Ascending aorta (tissue), 2 donors: ENCODE measurements around the gene LAMTOR4. TPM values are rescaled to one million over a fixed set of nuclear protein-coding genes. Genes with fewer than 3 reads are reported as not detected.
"Not testable (repeated sequence)": the region's sequence is repeated elsewhere in the genome, so short reads cannot be mapped to it uniquely, and the experiment has no call there.

Source experiments
- DNase-seq, 2 donors: peaks; one replicate each; pipeline ENCODE4 v3.0.0-alpha.2; 2019; ENCODE audit warnings: low spot score in 2 of 2
- H3K27ac ChIP-seq, 2 donors: fragments of 200-600 bp; sonication (generic); one replicate each; pipeline ENCODE4 v1.5.1; 2016 to 2017; ENCODE audit warnings: mild to moderate bottlenecking in 1 of 2
- H3K27me3 ChIP-seq: fragments of 200-600 bp; sonication (generic); one replicate; pipeline ENCODE4 v1.5.1; 2017
- H3K36me3 ChIP-seq, 2 donors: fragments of 200-600 bp; sonication (generic); one replicate each; pipeline ENCODE4 v1.5.1; 2016
- H3K4me1 ChIP-seq, 2 donors: fragments of 200-600 bp; sonication (generic); one replicate each; pipeline ENCODE4 v1.5.1; 2016 to 2017; ENCODE audit warnings: mild to moderate bottlenecking in 1 of 2
- H3K4me3 ChIP-seq, 2 donors: fragments of 200-600 bp; sonication (generic); one replicate each; pipeline ENCODE4 v1.5.1; 2016 to 2017; ENCODE audit warnings: mild to moderate bottlenecking in 1 of 2
- H3K9me3 ChIP-seq, 2 donors: fragments of 200-600 bp; sonication (generic); one replicate each; pipeline ENCODE4 v1.5.1; 2016
- intact Hi-C: fragments of 100-400 bp; cut with DNase I; formaldehyde crosslinking; loops from one replicate; pipeline ENCODE4 v1.15.1; 2023
- total RNA-seq: library from RNA; depleted of rRNA; stranded (reverse); fragments of >200 nt; gene quantifications from one replicate; pipeline ENCODE4 v1.1.0, GENCODE V29; 2016
- TF ChIP-seq, protein P1 (sequence below), 3 experiments: fragments of 200-600 bp in 2 of 3; fragments of 450-650 bp in 1 of 3; sonication (generic) in 2 of 3; IDR thresholded peaks; one replicate each; pipeline ENCODE4 v1.5.1; 2016 to 2019; ENCODE audit warnings: antibody characterized with exemption in 3 of 3, mild to moderate bottlenecking in 1 of 3, moderate library complexity in 1 of 3

The LAMTOR4 gene
- total RNA-seq, 1 donor from 2014 or later: 131 TPM

DNA sequence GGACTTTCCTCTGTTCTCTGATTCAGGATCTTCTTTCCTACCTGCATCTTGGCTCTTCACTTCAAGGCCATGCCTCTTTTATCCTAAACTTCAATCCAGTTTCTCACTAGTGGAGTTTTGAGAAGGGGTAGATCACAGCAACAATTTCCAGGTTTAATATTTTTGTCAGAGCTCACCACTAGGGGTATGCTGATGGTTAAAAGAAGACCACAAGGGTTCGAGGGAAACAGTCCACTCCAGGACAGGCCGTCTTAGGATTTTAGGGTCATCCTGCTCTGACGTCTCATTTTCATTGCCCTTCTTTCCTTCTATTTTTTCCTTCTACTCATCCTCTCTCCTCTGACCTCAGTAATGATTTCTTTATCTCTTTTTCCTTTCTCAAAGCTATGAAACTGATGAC is 40.3 kb downstream of the LAMTOR4 start:
- Histone ChIP-seq H3K4me3 (no peak overlapping the region), H3K27ac (no peak overlapping the region), H3K36me3 (no peaks in the 10 kb centered on the region), H3K9me3 (no peaks in the 10 kb centered on the region), H3K4me1 (no peaks in the 10 kb centered on the region), H3K27me3 (no peaks in the 10 kb centered on the region)
- DNase-seq: no peak
- intact Hi-C loops: no loop called here
- TF ChIP-seq, protein P1, sequence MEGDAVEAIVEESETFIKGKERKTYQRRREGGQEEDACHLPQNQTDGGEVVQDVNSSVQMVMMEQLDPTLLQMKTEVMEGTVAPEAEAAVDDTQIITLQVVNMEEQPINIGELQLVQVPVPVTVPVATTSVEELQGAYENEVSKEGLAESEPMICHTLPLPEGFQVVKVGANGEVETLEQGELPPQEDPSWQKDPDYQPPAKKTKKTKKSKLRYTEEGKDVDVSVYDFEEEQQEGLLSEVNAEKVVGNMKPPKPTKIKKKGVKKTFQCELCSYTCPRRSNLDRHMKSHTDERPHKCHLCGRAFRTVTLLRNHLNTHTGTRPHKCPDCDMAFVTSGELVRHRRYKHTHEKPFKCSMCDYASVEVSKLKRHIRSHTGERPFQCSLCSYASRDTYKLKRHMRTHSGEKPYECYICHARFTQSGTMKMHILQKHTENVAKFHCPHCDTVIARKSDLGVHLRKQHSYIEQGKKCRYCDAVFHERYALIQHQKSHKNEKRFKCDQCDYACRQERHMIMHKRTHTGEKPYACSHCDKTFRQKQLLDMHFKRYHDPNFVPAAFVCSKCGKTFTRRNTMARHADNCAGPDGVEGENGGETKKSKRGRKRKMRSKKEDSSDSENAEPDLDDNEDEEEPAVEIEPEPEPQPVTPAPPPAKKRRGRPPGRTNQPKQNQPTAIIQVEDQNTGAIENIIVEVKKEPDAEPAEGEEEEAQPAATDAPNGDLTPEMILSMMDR (IDR thresholded peaks at IDR 0.05): no peak

- H3K27ac ChIP-seq: no peak overlapping the region
- no peak overlapping the region for H3K4me3 ChIP-seq
- TF ChIP-seq, protein P1 (IDR thresholded peaks at IDR 0.05): peak in 1 of 3 experiments; percentile 22
- H3K36me3 ChIP-seq: no peaks in the 10 kb centered on the region
- H3K4me1 ChIP-seq: no peaks in the 10 kb centered on the region
- no peaks in the 10 kb centered on the region for H3K27me3 ChIP-seq
- intact Hi-C loops: no loop called here
- H3K9me3 ChIP-seq: no peaks in the 10 kb centered on the region
- no peak for DNase-seq
Measured at GRCh38 chr7:100190048-100190711, 41.5 kb downstream of the LAMTOR4 start.

DNA sequence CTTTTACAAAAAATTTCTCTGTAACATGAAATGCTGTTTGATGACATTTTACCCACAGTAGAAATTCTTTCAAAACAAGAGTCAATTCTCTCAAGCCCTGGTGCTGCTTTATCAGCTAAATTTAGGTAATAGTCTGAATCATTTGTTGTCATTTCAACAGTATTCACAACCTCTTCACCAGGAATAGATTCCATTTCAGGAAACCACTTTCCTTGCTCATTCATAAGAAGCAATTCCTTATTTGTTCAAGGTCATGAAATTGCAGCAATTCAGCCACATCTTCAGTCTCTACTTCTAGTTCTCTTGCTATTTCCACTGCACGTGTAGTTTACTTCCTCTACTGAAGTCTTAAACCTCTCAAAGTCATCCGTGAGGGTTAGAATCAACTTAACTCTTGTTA is 43.1 kb downstream of the LAMTOR4 start:
- Histone ChIP-seq H3K27ac (no peak overlapping the region), H3K9me3 (no peaks in the 10 kb centered on the region), H3K27me3 (no peaks in the 10 kb centered on the region), H3K4me3 (no peak overlapping the region), H3K36me3 (no peaks in the 10 kb centered on the region), H3K4me1 (no peaks in the 10 kb centered on the region)
- TF ChIP-seq, protein P1 (IDR thresholded peaks at IDR 0.05): no peak
- intact Hi-C loops: no loop called here
- DNase-seq: no peak

DNA sequence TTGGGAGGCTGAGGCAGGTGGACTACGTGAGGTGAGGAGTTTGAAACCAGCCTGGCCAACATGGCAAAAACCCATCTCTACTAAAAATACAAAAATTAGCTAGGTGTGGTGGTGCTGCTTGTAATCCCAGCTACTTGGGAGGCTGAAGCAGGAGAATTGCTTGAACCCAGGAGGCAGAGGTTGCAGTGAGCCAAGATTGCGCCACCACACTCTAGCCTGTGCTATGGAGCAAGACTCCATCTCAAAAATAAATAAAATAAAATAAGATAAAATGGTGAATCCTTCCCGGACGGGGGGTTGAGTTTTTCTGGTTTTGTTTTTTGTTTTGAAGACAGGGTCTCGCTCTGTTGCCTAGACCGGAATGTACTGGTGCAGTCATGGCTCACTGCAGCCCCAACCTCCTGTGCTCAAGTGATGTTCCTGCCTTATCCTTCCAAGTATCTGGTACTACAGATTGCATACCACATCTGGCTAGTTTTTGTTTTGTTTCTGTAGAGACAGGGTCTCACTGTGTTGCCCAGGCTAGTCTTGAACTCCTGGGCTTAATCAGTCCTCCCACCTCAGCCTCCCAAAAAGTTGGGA is 43.7 kb downstream of the LAMTOR4 start:
- H3K36me3 ChIP-seq, DNase-seq, H3K9me3 ChIP-seq, intact Hi-C loops, H3K27me3 ChIP-seq, H3K4me1 ChIP-seq, H3K27ac ChIP-seq, H3K4me3 ChIP-seq: not testable (repeated sequence)

- H3K27me3 ChIP-seq: no peaks in the 10 kb centered on the region
- H3K9me3 ChIP-seq: no peaks in the 10 kb centered on the region
- DNase-seq: no peak
- no peak overlapping the region for H3K27ac ChIP-seq
- no peak overlapping the region for H3K4me3 ChIP-seq
- intact Hi-C loops: no loop called here
- TF ChIP-seq, protein P1 (IDR thresholded peaks at IDR 0.05): no peak
- H3K4me1 ChIP-seq: no peaks in the 10 kb centered on the region
- H3K36me3 ChIP-seq: no peaks in the 10 kb centered on the region
Measured at GRCh38 chr7:100192969-100193368, 44.3 kb downstream of the LAMTOR4 start.

- Histone ChIP-seq H3K9me3 (no peaks in the 10 kb centered on the region), H3K4me3 (no peak overlapping the region), H3K4me1 (no peaks in the 10 kb centered on the region), H3K36me3 (no peaks in the 10 kb centered on the region), H3K27me3 (no peaks in the 10 kb centered on the region), H3K27ac (no peak overlapping the region)
- DNase-seq: no peak
- TF ChIP-seq, protein P1 (IDR thresholded peaks at IDR 0.05): no peak
- intact Hi-C loops: no loop called here
Measured at GRCh38 chr7:100195222-100195621, 46.5 kb downstream of the LAMTOR4 start.

- H3K27ac ChIP-seq, DNase-seq, H3K9me3 ChIP-seq, H3K4me3 ChIP-seq, H3K4me1 ChIP-seq, intact Hi-C loops, H3K36me3 ChIP-seq, H3K27me3 ChIP-seq: not testable (repeated sequence)
Measured at GRCh38 chr7:100195901-100196322, 47.2 kb downstream of the LAMTOR4 start.
